H1 (cell line): ENCODE measurements around the gene YBX3. TPM values are rescaled to one million over a fixed set of nuclear protein-coding genes. Genes with fewer than 3 reads are reported as not detected.
A peak's percentile ranks its signal among the peaks of the same experiment; 100 is the strongest.

Source experiments
- CTCF ChIA-PET: fragments of 300-600 bp; sonication (Branson Sonifier 250); formaldehyde crosslinking; loops from one replicate; lab custom pipeline; 2021; ENCODE audit not compliant: partially characterized antibody; lab: Charles Lee
- POLR2A ChIA-PET: fragments of 300-600 bp; sonication (Branson Sonifier 250); formaldehyde crosslinking; loops from one replicate; lab custom pipeline; 2021; ENCODE audit warnings: inconsistent platforms; ENCODE audit not compliant: partially characterized antibody; lab: Charles Lee
- DNase-seq, 2 experiments: peaks; one replicate each; pipeline versions ENCODE4 v3.0.0 to v3.0.0-alpha.2; 2010 to 2022; ENCODE audit warnings: low spot score in 2 of 2, low read depth in 1 of 2, mixed read lengths in 1 of 2
- FAIRE-seq: peaks from 2 replicates; lab custom pipeline; 2011; peaks lifted over from hg19 to GRCh38; lab: Jason Lieb, UNC
- H2AFZ ChIP-seq: 2 replicates; pipeline ENCODE4 v1.8.1; 2012; ENCODE audit warnings: low read length, inconsistent platforms
- H2AK5ac ChIP-seq: 2 replicates; pipeline ENCODE4 v1.6.1; 2013; ENCODE audit warnings: low read depth, low read length
- H2BK120ac ChIP-seq: replicated peaks from 2 replicates; pipeline ENCODE3; 2013; ENCODE audit warnings: low read depth, low read length, inconsistent platforms
- H2BK12ac ChIP-seq: 2 replicates; pipeline ENCODE4 v1.6.1; 2013; ENCODE audit warnings: low read depth, low read length
- H2BK15ac ChIP-seq: 2 replicates; pipeline ENCODE4 v1.6.1; 2013; ENCODE audit warnings: low read length
- H2BK20ac ChIP-seq: 2 replicates; pipeline ENCODE4 v1.6.1; 2013; ENCODE audit warnings: low read length
- H2BK5ac ChIP-seq: 2 replicates; pipeline ENCODE4 v1.6.1; 2013; ENCODE audit warnings: low read depth, low read length
- H3K14ac ChIP-seq: 2 replicates; pipeline ENCODE4 v1.6.1; 2013; ENCODE audit warnings: inconsistent platforms; ENCODE audit not compliant: insufficient read length
- H3K18ac ChIP-seq: 2 replicates; pipeline ENCODE4 v1.6.1; 2013; ENCODE audit warnings: low read length; ENCODE audit errors: extremely low read depth
- H3K23ac ChIP-seq: 2 replicates; pipeline ENCODE4 v1.6.1; 2013; ENCODE audit warnings: inconsistent platforms; ENCODE audit not compliant: insufficient read length
- H3K23me2 ChIP-seq: 2 replicates; pipeline ENCODE4 v1.6.1; 2013; ENCODE audit warnings: low read depth, low read length
- H3K27ac ChIP-seq: 2 replicates; pipeline ENCODE4 v1.6.1; 2011; ENCODE audit warnings: low read depth, low read length, inconsistent platforms
- H3K27me3 ChIP-seq, 4 experiments: replicated peaks in 1 of 4; 1 replicate in 1 of 4; 2 replicates in 3 of 4; pipeline versions ENCODE4 v1.6.1 to v1.8.1; 2011 to 2013; ENCODE audit warnings: low read length in 3 of 4, mild to moderate bottlenecking in 3 of 4, inconsistent platforms in 2 of 4, mixed read lengths in 2 of 4, moderate library complexity in 1 of 4; ENCODE audit not compliant: control insufficient read depth in 3 of 4, insufficient read depth in 3 of 4; ENCODE audit errors: extremely low read depth in 1 of 4
- H3K36me3 ChIP-seq, 4 experiments: 2 replicates each; pipeline versions ENCODE4 v1.6.1 to v1.8.1; 2011 to 2013; ENCODE audit warnings: mild to moderate bottlenecking in 4 of 4, low read length in 3 of 4, moderate library complexity in 2 of 4, control low read depth in 1 of 4, inconsistent platforms in 1 of 4; ENCODE audit not compliant: insufficient read depth in 4 of 4, control insufficient read depth in 2 of 4
- H3K4ac ChIP-seq: replicated peaks from 2 replicates; pipeline ENCODE3; 2013; ENCODE audit warnings: low read length, low read depth, mixed read lengths, inconsistent platforms; ENCODE audit not compliant: insufficient read length
- H3K4me1 ChIP-seq, 4 experiments: replicated peaks in 1 of 4; 1 replicate in 1 of 4; 2 replicates in 3 of 4; pipeline versions ENCODE4 v1.6.1 to v1.8.1; 2011 to 2013; ENCODE audit warnings: low read length in 3 of 4, inconsistent platforms in 2 of 4, mixed read lengths in 1 of 4; ENCODE audit not compliant: insufficient read depth in 4 of 4, control insufficient read depth in 3 of 4
- H3K4me2 ChIP-seq, 2 experiments: 2 replicates each; pipeline versions ENCODE4 v1.6.1 to v1.8.1; 2011 to 2013; ENCODE audit warnings: low read depth in 2 of 2, low read length in 2 of 2, control low read depth in 1 of 2, inconsistent platforms in 1 of 2, mild to moderate bottlenecking in 1 of 2; ENCODE audit not compliant: insufficient read depth in 1 of 2
- H3K4me3 ChIP-seq, 4 experiments: fragments of 200-600, 300-600 bp in 1 of 4; sonication (generic), shearing (Covaris generic), sonication (Bioruptor Twin) in 1 of 4; 2 replicates each; pipeline versions ENCODE4 v1.5.1 to v1.8.1; 2011 to 2016; ENCODE audit warnings: low read length in 4 of 4, low read depth in 3 of 4, control low read depth in 2 of 4, inconsistent platforms in 2 of 4, mild to moderate bottlenecking in 2 of 4, mixed read lengths in 1 of 4, moderate library complexity in 1 of 4; ENCODE audit not compliant: insufficient read depth in 2 of 4; ENCODE audit errors: extremely low read depth in 1 of 4
- H3K56ac ChIP-seq: replicated peaks from 2 replicates; pipeline ENCODE3; 2013; ENCODE audit warnings: low read depth, mild to moderate bottlenecking, mixed read lengths, low read length, inconsistent platforms; ENCODE audit not compliant: insufficient read length
- H3K79me1 ChIP-seq: 2 replicates; pipeline ENCODE4 v1.6.1; 2013; ENCODE audit warnings: low read depth, low read length, control low read depth
- H3K79me2 ChIP-seq, 2 experiments: 2 replicates each; pipeline versions ENCODE4 v1.6.1 to v1.8.1; 2012 to 2013; ENCODE audit warnings: low read length in 2 of 2, mild to moderate bottlenecking in 2 of 2, inconsistent platforms in 1 of 2; ENCODE audit not compliant: insufficient read depth in 2 of 2, control insufficient read depth in 1 of 2
- H3K9ac ChIP-seq, 4 experiments: replicated peaks in 1 of 4; 1 replicate in 1 of 4; 2 replicates in 3 of 4; pipeline versions ENCODE4 v1.6.1 to v1.8.1; 2011 to 2013; ENCODE audit warnings: low read depth in 3 of 4, low read length in 3 of 4, control low read depth in 2 of 4, mild to moderate bottlenecking in 2 of 4, moderate library complexity in 2 of 4, inconsistent platforms in 1 of 4; ENCODE audit errors: extremely low read depth in 1 of 4
- H3K9me3 ChIP-seq, 2 experiments: 2 replicates each; pipeline versions ENCODE4 v1.6.1 to v1.8.1; 2012 to 2013; ENCODE audit warnings: mild to moderate bottlenecking in 2 of 2, moderate library complexity in 2 of 2, control low read depth in 1 of 2, inconsistent platforms in 1 of 2, low read depth in 1 of 2, low read length in 1 of 2, mixed read lengths in 1 of 2; ENCODE audit not compliant: insufficient read depth in 2 of 2
- H4K20me1 ChIP-seq, 2 experiments: replicated peaks in 1 of 2; 2 replicates each; pipeline versions ENCODE3 to v1.8.1; 2011 to 2013; ENCODE audit warnings: inconsistent platforms in 2 of 2, low read length in 2 of 2, mild to moderate bottlenecking in 1 of 2; ENCODE audit not compliant: insufficient read depth in 2 of 2, control insufficient read depth in 1 of 2
- H4K5ac ChIP-seq: 2 replicates; pipeline ENCODE4 v1.6.1; 2013; ENCODE audit warnings: low read length, low read depth, mixed read lengths, inconsistent platforms; ENCODE audit not compliant: insufficient read length
- H4K8ac ChIP-seq: 2 replicates; pipeline ENCODE4 v1.8.0; 2013; ENCODE audit warnings: mild to moderate bottlenecking, moderate library complexity, low read length, inconsistent platforms; ENCODE audit not compliant: insufficient read depth; ENCODE audit errors: extremely low read depth
- H4K91ac ChIP-seq: replicated peaks from 2 replicates; pipeline ENCODE3; 2013; ENCODE audit warnings: low read length, mixed read lengths, inconsistent platforms; ENCODE audit not compliant: insufficient read length
- JUND ChIP-seq: IDR thresholded peaks from 2 replicates; pipeline ENCODE4 v1.6.1; 2011; ENCODE audit warnings: mild to moderate bottlenecking, improper control_type of control experiment, low read length
- SIX5 ChIP-seq: IDR thresholded peaks from 2 replicates; pipeline ENCODE4 v1.6.1; 2011; ENCODE audit warnings: mild to moderate bottlenecking, low read depth, low read length
- WGBS, 2 experiments: shearing (Covaris generic) in 1 of 2; methylation state at CpG; one replicate each; pipeline versions ENCODE4 v1.1.6 to v1.1.7; 2013 to 2015; ENCODE audit warnings: low lambda C conversion rate in 2 of 2, mixed read lengths in 2 of 2, inconsistent platforms in 1 of 2, low coverage in 1 of 2, missing lambda C conversion rate in 1 of 2; ENCODE audit not compliant: insufficient replicate concordance in 2 of 2, insufficient coverage in 1 of 2, insufficient read length in 1 of 2; ENCODE audit errors: extremely low coverage in 1 of 2, missing lambda C conversion rate in 1 of 2; 5-methylcytosine and 5-hydroxymethylcytosine counted together
- polyA plus RNA-seq, 7 experiments: library from polyadenylated mRNA; depleted of rRNA in 3 of 7; stranded (reverse) in 5 of 7; unstranded in 2 of 7; fragments of >200 nt in 5 of 7; fragments of 200-250 nt in 2 of 7; gene quantifications; 1 replicate in 5 of 7; 2 replicates in 1 of 7; 4 replicates in 1 of 7; pipeline versions ENCODE4 v1.2.1 to v1.2.3, GENCODE V29; 2011 to 2013; ENCODE audit warnings: missing spikeins in 2 of 7, mixed read lengths in 2 of 7
- total RNA-seq: library from RNA; stranded (reverse); fragmentation: NEBNext Ultra II Directional; extraction: Animal tissue kit (Norgen Biotek cat#: 25700); gene quantifications from 2 replicates; pipeline ENCODE4 v1.2.1, GENCODE V29; 2021

YBX3 gene
- total and polyA plus RNA-seq, 2 of the 8 experiments (the other 6 are each of a cell fraction or from before 2014, with no cell fraction given), result 83.1 to 480 TPM

DNA sequence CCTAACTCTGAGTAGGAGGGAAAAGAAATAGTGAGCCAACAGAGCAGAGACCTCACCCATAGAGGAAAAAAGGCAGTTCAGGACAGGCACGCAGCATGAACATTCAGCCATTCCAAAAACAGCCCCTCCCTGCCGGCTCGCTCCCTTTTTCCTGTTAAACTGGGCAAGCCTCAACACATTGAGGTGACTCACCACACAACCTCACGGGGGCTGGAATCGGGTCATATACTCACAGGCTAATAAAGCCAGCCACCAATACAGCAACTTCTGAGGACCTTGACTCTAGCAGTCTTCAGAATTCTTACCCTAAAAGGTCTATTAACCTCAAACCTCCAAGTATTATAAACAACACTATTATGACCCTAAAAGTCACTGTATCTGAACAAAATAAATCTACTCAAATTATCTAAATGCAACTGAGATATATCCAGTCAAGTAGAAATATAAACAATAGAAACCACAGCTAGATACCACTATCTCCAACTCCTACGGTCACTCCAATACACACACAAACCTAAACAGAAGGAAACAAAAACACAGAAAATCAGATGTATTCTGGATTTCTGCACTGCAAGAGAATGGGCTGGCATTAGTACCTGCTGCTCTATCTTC, 6.3 kb downstream of the YBX3 start:
- no peak overlapping the region for H4K91ac ChIP-seq
- H3K9me3 ChIP-seq, result no peaks in the 10 kb centered on the region
- no peak overlapping the region for H2BK120ac ChIP-seq
- H3K4me2 ChIP-seq, result peak overlapping the region; percentile 5 to 13; a peak in 2 of 4 replicates
- no peak overlapping the region for H3K18ac ChIP-seq
- no peak overlapping the region for H2BK12ac ChIP-seq
- H3K23me2 ChIP-seq, result peaks cover 2% of the 10 kb centered on the region
- no peak overlapping the region for H2AK5ac ChIP-seq
- CTCF ChIA-PET, result interaction anchor here (0.9 to 1.6 kb wide), 6 partner anchors 9 to 1988 kb away, joined by 3 to 4 read pairs (median 3); no protein-coding TSS in a partner anchor
- H3K4me1 ChIP-seq, result peaks cover 7 to 24% (median 10%) of the 10 kb centered on the region in 4 experiments; a peak in 6 of 7 replicates
- peaks cover 10 to 53% (median 40%) of the 10 kb centered on the region in 4 experiments for H3K36me3 ChIP-seq
- H2BK15ac ChIP-seq, result no peak overlapping the region
- H2AFZ ChIP-seq, result no peak overlapping the region
- no peak overlapping the region for H2BK20ac ChIP-seq
- no peak overlapping the region; the same call in 1 of the 2 replicates for H3K27ac ChIP-seq
- H4K5ac ChIP-seq, result no peak overlapping the region
- TF ChIP-seq JUND (peak; percentile 74; the same call in 1 of the 2 replicates), SIX5 (no peak)
- peaks cover 4 to 8% of the 10 kb centered on the region in 2 experiments for H4K20me1 ChIP-seq
- peaks cover 23 to 78% of the 10 kb centered on the region in 2 experiments for H3K79me2 ChIP-seq
- H2BK5ac ChIP-seq, result no peak overlapping the region; the same call in 1 of the 2 replicates
- FAIRE-seq (no peak), DNase-seq (no peak)
- H3K14ac ChIP-seq, result no peak overlapping the region
- H4K8ac ChIP-seq, result peak overlapping the region; percentile 28; the same call in 1 of the 2 replicates
- H3K79me1 ChIP-seq, result no peaks in the 10 kb centered on the region; the same call in 1 of the 2 replicates
- no peak overlapping the region for H3K9ac ChIP-seq
- H3K23ac ChIP-seq, result no peak overlapping the region
- H3K27me3 ChIP-seq, result no peaks in the 10 kb centered on the region
- POLR2A ChIA-PET, result interaction anchor here (0.9 to 1.9 kb wide), 4 partner anchors 8 to 455 kb away, joined by 3 to 10 read pairs (median 4); no protein-coding TSS in a partner anchor
- no peak overlapping the region for H3K56ac ChIP-seq
- no peak overlapping the region for H3K4ac ChIP-seq
- 62% methylated on average over 6 of the region's 6 CpGs; no CpG with 5 or more reads in 1 of the 2 experiments for WGBS, 2 experiments
- 0 out of 8 replicates have a peak overlapping the region, but pooled peaks of 1 of the 4 experiments have one; percentile 0 for H3K4me3 ChIP-seq
